ENCODE measurements around the gene PSMB1.

GRCh38 chr6:170500955-170501590 lies 52.0 kb downstream of the PSMB1 start:
- TF ChIP-seq POLR2AphosphoS5 (IDR thresholded peaks at IDR 0.05; ENCODE audit: low read depth, low read length) (no peak), CTCF (IDR thresholded peaks at IDR 0.05 in 2 of 3, conservative IDR thresholded peaks at IDR 0.05 in 1 of 3; ENCODE audit: borderline replicate concordance in 1 of 3, insufficient read depth in 1 of 3, low read depth in 2 of 3, low read length in 2 of 3) (no peak), TCF7L2 (IDR thresholded peaks at IDR 0.05; ENCODE audit: borderline replicate concordance, extremely low read depth, insufficient read depth, insufficient read length) (no peak), ZFX (IDR thresholded peaks at IDR 0.05) (no peak), POLR2A (IDR thresholded peaks at IDR 0.05; ENCODE audit: borderline replicate concordance, extremely low read depth, insufficient read depth, insufficient read length) (no peak), FOSL1 (IDR thresholded peaks at IDR 0.05; ENCODE audit: low read depth) (no peak)

Measured in HCT116 (cell line).